Endothelial cell of umbilical vein (primary cell): Measurements from ENCODE around the gene HDAC4. TPM values are rescaled to one million over a fixed set of nuclear protein-coding genes. Genes with fewer than 3 reads are reported as not detected.

Experiments
- BruUV-seq: library from RNA; stranded (reverse); fragments of 400-500 nt; replicated peaks from 2 replicates; lab custom pipeline; 2021; lab: Mats Ljungman, UMichigan
- CTCF ChIA-PET: fragments of 300-600, 350-600 bp; sonication (Branson Sonifier 250); formaldehyde crosslinking; loops from one replicate; lab custom pipeline; 2021; ENCODE audit warnings: antibody characterized with exemption, inconsistent platforms; lab: Charles Lee
- POLR2A ChIA-PET: fragments of 300-600, 350-600 bp; sonication (Branson Sonifier 250); formaldehyde crosslinking; loops from one replicate; lab custom pipeline; 2021; ENCODE audit warnings: antibody characterized with exemption, inconsistent platforms; lab: Charles Lee
- DNase-seq: peaks from one replicate; pipeline ENCODE4 v3.0.0-alpha.2; 2011; ENCODE audit warnings: low read depth, low spot score
- FAIRE-seq: peaks from 2 replicates; lab custom pipeline; 2011; peaks lifted over from hg19 to GRCh38; lab: Jason Lieb, UNC
- H2AFZ ChIP-seq: 2 replicates; pipeline ENCODE4 v1.6.0; 2012; ENCODE audit warnings: low read depth, low read length, control low read depth, inconsistent platforms
- H3K27ac ChIP-seq: 2 replicates; pipeline ENCODE4 v1.5.1; 2011; ENCODE audit warnings: low read depth, mild to moderate bottlenecking, control low read depth, low read length, moderate library complexity; ENCODE audit not compliant: insufficient read depth
- H3K27me3 ChIP-seq, 2 experiments: 2 replicates each; pipeline versions ENCODE4 v1.6.0 to v1.6.1; 2011; ENCODE audit warnings: low read length in 2 of 2, mixed read lengths in 1 of 2; ENCODE audit not compliant: control insufficient read depth in 2 of 2, insufficient read depth in 2 of 2
- H3K36me3 ChIP-seq, 2 experiments: 2 replicates in 1 of 2; 3 replicates in 1 of 2; pipeline ENCODE4 v1.5.1; 2011; ENCODE audit warnings: low read length in 2 of 2, mild to moderate bottlenecking in 1 of 2, moderate library complexity in 1 of 2; ENCODE audit not compliant: control insufficient read depth in 2 of 2, insufficient read depth in 2 of 2; ENCODE audit errors: extremely low read depth in 1 of 2
- H3K4me1 ChIP-seq: 3 replicates; pipeline ENCODE4 v1.5.1; 2011; ENCODE audit warnings: mild to moderate bottlenecking, low read length; ENCODE audit not compliant: control insufficient read depth, insufficient read depth; ENCODE audit errors: extremely low read depth
- H3K4me2 ChIP-seq: 2 replicates; pipeline ENCODE4 v1.6.1; 2011; ENCODE audit warnings: low read length, control low read depth, mixed read lengths; ENCODE audit not compliant: insufficient read depth
- H3K4me3 ChIP-seq, 3 experiments: fragments of 200-600 bp in 1 of 3; sonication (generic), shearing (Covaris generic) in 1 of 3; replicated peaks in 1 of 3; 2 replicates each; pipeline ENCODE4 v1.5.1; 2011 to 2016; ENCODE audit warnings: control low read depth in 3 of 3, low read length in 3 of 3, mild to moderate bottlenecking in 2 of 3, inconsistent platforms in 1 of 3, low read depth in 1 of 3, moderate library complexity in 1 of 3; ENCODE audit not compliant: insufficient read depth in 1 of 3
- H3K79me2 ChIP-seq: 2 replicates; pipeline ENCODE4 v1.6.0; 2012; ENCODE audit warnings: low read length, inconsistent platforms; ENCODE audit not compliant: control insufficient read depth, insufficient read depth
- H3K9ac ChIP-seq: replicated peaks from 2 replicates; pipeline ENCODE3; 2011; ENCODE audit warnings: low read length, control low read depth; ENCODE audit not compliant: insufficient read depth; ENCODE audit errors: extremely low read depth
- H3K9me1 ChIP-seq: replicated peaks from 3 replicates; pipeline ENCODE4 v1.6.0; 2011; ENCODE audit warnings: mild to moderate bottlenecking, low read length; ENCODE audit not compliant: control insufficient read depth, insufficient read depth; ENCODE audit errors: extremely low read depth
- H3K9me3 ChIP-seq: replicated peaks from 2 replicates; pipeline ENCODE4 v1.5.1; 2012; ENCODE audit warnings: low read length, inconsistent platforms; ENCODE audit not compliant: control insufficient read depth, insufficient read depth
- H4K20me1 ChIP-seq: replicated peaks from 2 replicates; pipeline ENCODE3; 2011; ENCODE audit warnings: mild to moderate bottlenecking, low read length; ENCODE audit not compliant: control insufficient read depth, insufficient read depth; ENCODE audit errors: extremely low read depth
- CTCF ChIP-seq, 2 donors: IDR thresholded peaks; 1 replicate in 1 of 2; 2 replicates in 1 of 2; pipeline ENCODE4 v1.5.1; 2011; ENCODE audit warnings: low read length in 2 of 2, mild to moderate bottlenecking in 2 of 2, moderate library complexity in 2 of 2, control low read depth in 1 of 2, inconsistent platforms in 1 of 2, low read depth in 1 of 2; ENCODE audit not compliant: insufficient read depth in 1 of 2; ENCODE audit errors: extremely low read depth in 1 of 2
- EZH2 ChIP-seq: IDR thresholded peaks from 2 replicates; pipeline ENCODE4 v1.6.1; 2012; ENCODE audit warnings: borderline replicate concordance, low read depth, mild to moderate bottlenecking, moderate library complexity, low read length, inconsistent platforms; ENCODE audit not compliant: severe bottlenecking
- FOS ChIP-seq: IDR thresholded peaks from 2 replicates; pipeline ENCODE4 v1.6.1; 2011; ENCODE audit warnings: mild to moderate bottlenecking, low read length, moderate library complexity, borderline replicate concordance; ENCODE audit not compliant: insufficient read depth
- GATA2 ChIP-seq: IDR thresholded peaks from 2 replicates; pipeline ENCODE4 v1.7.0; 2011; ENCODE audit warnings: low read depth, mild to moderate bottlenecking, moderate library complexity, mixed read lengths, low read length; ENCODE audit not compliant: insufficient read length, insufficient read depth
- JUN ChIP-seq: IDR thresholded peaks from 2 replicates; pipeline ENCODE4 v1.6.1; 2011; ENCODE audit warnings: borderline replicate concordance, low read depth; ENCODE audit not compliant: insufficient read length, insufficient read depth
- POLR2A ChIP-seq: IDR thresholded peaks from 2 replicates; pipeline ENCODE4 v1.6.1; 2012; ENCODE audit warnings: low read depth, mild to moderate bottlenecking, control low read depth, low read length
- POLR2AphosphoS5 ChIP-seq: IDR thresholded peaks from 2 replicates; pipeline ENCODE4 v1.6.1; 2012; ENCODE audit warnings: low read depth, mild to moderate bottlenecking, control low read depth, low read length, moderate library complexity; ENCODE audit not compliant: insufficient read depth
- dilution Hi-C: fragments of 300-500 bp; cut with MboI; formaldehyde crosslinking; loops from one replicate; pipeline ENCODE4 v1.15.0; 2019; ENCODE audit warnings: low sequenced_read_pairs; ENCODE audit not compliant: extremely low pct_ligation_motif_present
- intact Hi-C: fragments of 100-400 bp; cut with micrococcal nuclease; formaldehyde crosslinking; loops from one replicate; pipeline ENCODE4 v1.10.0; 2022
- polyA plus RNA-seq, 4 experiments: library from polyadenylated mRNA; depleted of rRNA in 3 of 4; stranded (reverse) in 3 of 4; unstranded in 1 of 4; fragments of >200 nt; gene quantifications; 2 replicates each; pipeline versions ENCODE4 v1.2.1 to v1.2.3, GENCODE V29; 2011 to 2012; ENCODE audit warnings: missing spikeins in 1 of 4
- total RNA-seq: library from RNA; stranded (reverse); gene quantifications from 2 replicates; pipeline ENCODE4 v1.2.3, GENCODE V29; 2021

HDAC4 gene
- total and polyA plus RNA-seq, 2 donors (not counting 3 experiments of a cell fraction or from before 2014, with no cell fraction given): 13.4 to 33.0 TPM

DNA sequence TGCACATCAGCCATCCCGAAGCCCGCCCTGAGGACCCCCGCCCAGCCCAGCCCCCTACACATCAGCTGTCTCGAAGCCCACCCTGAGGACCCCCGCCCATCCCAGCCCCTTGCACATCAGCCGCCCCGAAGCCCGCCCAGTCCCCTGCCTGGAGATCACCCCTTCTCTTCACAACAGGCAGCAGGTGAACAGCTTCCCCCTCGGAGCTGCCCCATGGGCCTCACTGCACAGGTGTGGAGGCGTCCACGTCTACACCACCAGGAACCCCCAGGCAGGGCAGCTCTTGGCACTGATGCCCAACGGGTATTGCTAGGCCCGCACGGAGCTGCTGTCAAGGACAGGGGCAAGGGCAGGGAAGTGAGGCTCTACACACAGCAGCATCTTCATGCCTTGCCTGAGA lies 137.6 kb downstream of the HDAC4 start:
- Histone ChIP-seq H3K4me2 (no peak overlapping the region), H3K9me1 (no peaks in the 10 kb centered on the region), H3K36me3 (no peaks in the 10 kb centered on the region), H3K4me3 (no peak overlapping the region), H3K27me3 (no peaks in the 10 kb centered on the region), H3K27ac (no peak overlapping the region), H3K79me2 (peaks cover 4% of the 10 kb centered on the region), H4K20me1 (no peaks in the 10 kb centered on the region), H3K9me3 (no peaks in the 10 kb centered on the region), H2AFZ (no peak overlapping the region), H3K9ac (no peak overlapping the region), H3K4me1 (peaks cover 12% of the 10 kb centered on the region)
- POLR2A ChIA-PET: no interaction called here
- DNase-seq: no peak
- dilution Hi-C loops: no loop called here
- TF ChIP-seq GATA2: no peak
- TF ChIP-seq EZH2: no peak
- no peak for TF ChIP-seq POLR2AphosphoS5
- no peak for TF ChIP-seq JUN
- TF ChIP-seq FOS: no peak
- no peak for TF ChIP-seq POLR2A
- TF ChIP-seq CTCF (IDR thresholded peaks at IDR 0.05; ENCODE audit: extremely low read depth in 1 of 2, insufficient read depth in 1 of 2, low read depth in 1 of 2, low read length in 2 of 2): no peak
- no peak for FAIRE-seq
- intact Hi-C loops: no loop called here
- no TSS peak for BruUV-seq
- CTCF ChIA-PET: no interaction called here
